Gastroesophageal sphincter (tissue), 4 donors: ENCODE data around the gene MAP6. TPM values are rescaled to one million over a fixed set of nuclear protein-coding genes. Genes with fewer than 3 reads are reported as not detected.

Experiments
- ATAC-seq: fragments of 150-250 bp; one replicate; pipeline ENCODE4 v1.9.1; 2016; ENCODE audit warnings: mild to moderate bottlenecking, moderate library complexity
- H3K27ac ChIP-seq, 4 donors: fragments of 200-600 bp; sonication (generic) in 3 of 4; 1 replicate in 3 of 4; 2 replicates in 1 of 4; pipeline ENCODE4 v1.5.1; 2016 to 2019
- H3K27me3 ChIP-seq: fragments of 200-600 bp; sonication (generic); one replicate; pipeline ENCODE4 v1.5.1; 2019
- H3K36me3 ChIP-seq, 2 donors: fragments of 200-600 bp; sonication (generic); one replicate each; pipeline ENCODE4 v1.5.1; 2019; ENCODE audit warnings: control low read depth in 1 of 2
- H3K4me1 ChIP-seq, 3 donors: fragments of 200-600 bp; sonication (generic); 1 replicate in 2 of 3; 2 replicates in 1 of 3; pipeline ENCODE4 v1.5.1; 2016 to 2019; ENCODE audit warnings: control low read depth in 2 of 3
- H3K4me3 ChIP-seq, 2 donors: fragments of 200-600 bp; sonication (generic); one replicate each; pipeline ENCODE4 v1.5.1; 2019; ENCODE audit warnings: mild to moderate bottlenecking in 1 of 2, moderate library complexity in 1 of 2
- H3K9me3 ChIP-seq, 3 donors: fragments of 200-600 bp; sonication (generic); one replicate each; pipeline ENCODE4 v1.5.1; 2017 to 2019; ENCODE audit warnings: control low read depth in 2 of 3
- EP300 ChIP-seq: sonication (generic); formaldehyde crosslinking; IDR thresholded peaks from one replicate; pipeline ENCODE4 v1.6.1; 2017; ENCODE audit warnings: antibody characterized with exemption, mild to moderate bottlenecking
- POLR2A ChIP-seq, 2 donors: fragments of 450-650 bp; IDR thresholded peaks; one replicate each; pipeline ENCODE4 v1.6.1; 2017; ENCODE audit warnings: antibody characterized with exemption in 2 of 2, mild to moderate bottlenecking in 2 of 2, moderate library complexity in 1 of 2
- POLR2AphosphoS5 ChIP-seq: sonication (generic); formaldehyde crosslinking; IDR thresholded peaks from one replicate; pipeline ENCODE4 v1.6.1; 2017; ENCODE audit warnings: antibody characterized with exemption
- WGBS, 2 donors: methylation state at CpG; one replicate each; pipeline ENCODE4 v1.1.5; 2018; ENCODE audit warnings: low coverage in 1 of 2; 5-methylcytosine and 5-hydroxymethylcytosine counted together
- total RNA-seq, 4 donors: library from RNA; depleted of rRNA; stranded (reverse); fragments of >200 nt; gene quantifications; one replicate each; pipeline ENCODE4 v1.1.0, GENCODE V29; 2016
- TF ChIP-seq, protein P1 (sequence below), 4 experiments: fragments of 200-600 bp in 2 of 4; fragments of 450-650 bp in 2 of 4; sonication (generic) in 1 of 4; IDR thresholded peaks; one replicate each; pipeline ENCODE4 v1.5.1; 2017 to 2019; ENCODE audit warnings: antibody characterized with exemption in 4 of 4, mild to moderate bottlenecking in 2 of 4, moderate library complexity in 2 of 4

The MAP6 gene
- total RNA-seq, 4 donors from 2014 or later = 23.3 to 35.5 (median 25.5) TPM

- Histone ChIP-seq H3K27ac (no peak overlapping the region), H3K4me1 (peaks cover 0 to 18% (median 0%) of the 10 kb centered on the region in 3 donors), H3K36me3 (no peaks in the 10 kb centered on the region), H3K4me3 (no peak overlapping the region), H3K27me3 (no peaks in the 10 kb centered on the region), H3K9me3 (no peaks in the 10 kb centered on the region)
- no peak for ATAC-seq
- TF ChIP-seq POLR2AphosphoS5 (no peak), EP300 (no peak), POLR2A (IDR thresholded peaks at IDR 0.05) (no peak)
- TF ChIP-seq, protein P1, sequence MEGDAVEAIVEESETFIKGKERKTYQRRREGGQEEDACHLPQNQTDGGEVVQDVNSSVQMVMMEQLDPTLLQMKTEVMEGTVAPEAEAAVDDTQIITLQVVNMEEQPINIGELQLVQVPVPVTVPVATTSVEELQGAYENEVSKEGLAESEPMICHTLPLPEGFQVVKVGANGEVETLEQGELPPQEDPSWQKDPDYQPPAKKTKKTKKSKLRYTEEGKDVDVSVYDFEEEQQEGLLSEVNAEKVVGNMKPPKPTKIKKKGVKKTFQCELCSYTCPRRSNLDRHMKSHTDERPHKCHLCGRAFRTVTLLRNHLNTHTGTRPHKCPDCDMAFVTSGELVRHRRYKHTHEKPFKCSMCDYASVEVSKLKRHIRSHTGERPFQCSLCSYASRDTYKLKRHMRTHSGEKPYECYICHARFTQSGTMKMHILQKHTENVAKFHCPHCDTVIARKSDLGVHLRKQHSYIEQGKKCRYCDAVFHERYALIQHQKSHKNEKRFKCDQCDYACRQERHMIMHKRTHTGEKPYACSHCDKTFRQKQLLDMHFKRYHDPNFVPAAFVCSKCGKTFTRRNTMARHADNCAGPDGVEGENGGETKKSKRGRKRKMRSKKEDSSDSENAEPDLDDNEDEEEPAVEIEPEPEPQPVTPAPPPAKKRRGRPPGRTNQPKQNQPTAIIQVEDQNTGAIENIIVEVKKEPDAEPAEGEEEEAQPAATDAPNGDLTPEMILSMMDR (IDR thresholded peaks at IDR 0.05) = no peak
- WGBS, 2 donors = 70 to 92% methylated on average over 1 of the region's 1 CpG
Observed at GRCh38 chr11:75659836-75660235, 9.0 kb downstream of the MAP6 start.

- Histone ChIP-seq H3K4me3 (no peak overlapping the region), H3K4me1 (peaks cover 0 to 18% (median 0%) of the 10 kb centered on the region in 3 donors), H3K36me3 (no peaks in the 10 kb centered on the region), H3K27me3 (no peaks in the 10 kb centered on the region), H3K9me3 (no peaks in the 10 kb centered on the region), H3K27ac (peak overlapping the region in 1 of 4 donors; percentile 8)
- TF ChIP-seq POLR2AphosphoS5 (no peak), POLR2A (IDR thresholded peaks at IDR 0.05) (no peak), EP300 (no peak)
- TF ChIP-seq, protein P1 (IDR thresholded peaks at IDR 0.05) = no peak
- WGBS, 2 donors = 59 to 65% methylated on average over 3 to 5 of the region's 6 CpGs
- ATAC-seq = no peak
Observed at GRCh38 chr11:75656044-75656727, 12.7 kb downstream of the MAP6 start.

DNA sequence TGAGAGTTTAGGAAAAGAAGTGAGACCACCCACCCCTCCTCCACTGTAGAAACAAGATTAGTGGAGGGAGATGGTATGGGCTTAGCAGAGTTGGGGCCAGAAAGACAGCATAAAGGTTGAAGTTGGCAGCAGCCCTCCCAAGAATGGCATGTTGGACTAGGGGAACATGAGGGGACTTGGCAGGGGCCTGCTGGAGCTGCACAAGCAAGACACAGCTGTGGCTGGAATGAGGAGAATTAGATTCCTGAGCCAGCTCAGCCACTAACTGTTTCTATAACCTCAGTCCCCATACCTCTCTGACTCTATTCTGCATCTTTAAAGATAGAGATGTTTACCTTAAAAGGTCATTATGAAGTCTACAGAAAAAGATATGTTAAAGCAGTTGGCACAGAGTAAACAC, 13.2 kb downstream of the MAP6 start:
- no peaks in the 10 kb centered on the region for H3K27me3 ChIP-seq
- H3K27ac ChIP-seq = peak overlapping the region in 2 of 4 donors; percentile 3 to 8
- no peaks in the 10 kb centered on the region for H3K36me3 ChIP-seq
- ATAC-seq = no peak
- H3K9me3 ChIP-seq = no peaks in the 10 kb centered on the region
- peaks cover 0 to 18% (median 0%) of the 10 kb centered on the region in 3 donors for H3K4me1 ChIP-seq
- TF ChIP-seq, protein P1 (IDR thresholded peaks at IDR 0.05) = no peak
- no peak for TF ChIP-seq EP300
- TF ChIP-seq POLR2A (IDR thresholded peaks at IDR 0.05) = no peak
- no peak for TF ChIP-seq POLR2AphosphoS5
- no peak overlapping the region for H3K4me3 ChIP-seq

- no peak for TF ChIP-seq POLR2A (IDR thresholded peaks at IDR 0.05)
- TF ChIP-seq, protein P1 (IDR thresholded peaks at IDR 0.05) = no peak
- no peak for TF ChIP-seq POLR2AphosphoS5
- TF ChIP-seq EP300 = no peak
- WGBS, 2 donors = 35 to 64% methylated on average over 3 of the region's 3 CpGs
- ATAC-seq = no peak
- Histone ChIP-seq H3K9me3 (no peaks in the 10 kb centered on the region), H3K27me3 (no peaks in the 10 kb centered on the region), H3K4me3 (no peak overlapping the region), H3K36me3 (no peaks in the 10 kb centered on the region), H3K4me1 (peaks cover 0 to 18% (median 0%) of the 10 kb centered on the region in 3 donors), H3K27ac (no peak overlapping the region)
Observed at GRCh38 chr11:75654314-75654713, 14.5 kb downstream of the MAP6 start.

GRCh38 chr11:75653532-75653931, 15.3 kb downstream of the MAP6 start:
- Histone ChIP-seq H3K36me3 (no peaks in the 10 kb centered on the region), H3K4me1 (peaks cover 0 to 18% (median 0%) of the 10 kb centered on the region in 3 donors), H3K27me3 (no peaks in the 10 kb centered on the region), H3K27ac (no peak overlapping the region), H3K9me3 (no peaks in the 10 kb centered on the region), H3K4me3 (no peak overlapping the region)
- TF ChIP-seq POLR2AphosphoS5 = no peak
- TF ChIP-seq, protein P1 (IDR thresholded peaks at IDR 0.05) = no peak
- WGBS, 2 donors = 93 to 94% methylated on average over 1 of the region's 1 CpG
- ATAC-seq = no peak
